ENCODE data around the gene ITIH4. TPM values are rescaled to one million over a fixed set of nuclear protein-coding genes. Genes with fewer than 3 reads are reported as not detected.

Gene ITIH4
- total RNA-seq, 1 experiment from 2014 or later = 0.80 TPM

DNA sequence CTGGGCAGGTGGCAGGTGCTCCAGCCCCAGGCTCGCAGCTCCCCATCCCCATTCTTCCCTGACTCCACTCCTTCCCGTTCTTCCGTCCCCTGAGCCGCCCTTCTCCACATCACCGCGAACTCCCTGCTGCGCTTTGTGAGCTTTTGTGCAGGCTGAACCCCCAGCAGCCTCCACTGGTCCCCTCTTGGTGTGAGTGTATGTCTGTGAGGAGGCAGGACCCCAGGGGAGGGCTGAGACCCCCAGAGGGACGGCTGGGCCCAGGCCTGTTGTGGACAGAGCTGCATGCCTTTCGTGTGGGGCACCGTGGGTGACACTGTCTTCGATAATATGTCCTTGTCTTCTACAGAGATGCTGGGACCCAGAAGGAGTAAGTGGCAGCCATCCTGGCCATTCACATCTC lies 43.2 kb downstream of the ITIH4 start:
- CTCF ChIA-PET = no interaction called here
- H3K27me3 ChIP-seq (ENCODE audit: low read length) = peaks cover 9% of the 10 kb centered on the region

DNA sequence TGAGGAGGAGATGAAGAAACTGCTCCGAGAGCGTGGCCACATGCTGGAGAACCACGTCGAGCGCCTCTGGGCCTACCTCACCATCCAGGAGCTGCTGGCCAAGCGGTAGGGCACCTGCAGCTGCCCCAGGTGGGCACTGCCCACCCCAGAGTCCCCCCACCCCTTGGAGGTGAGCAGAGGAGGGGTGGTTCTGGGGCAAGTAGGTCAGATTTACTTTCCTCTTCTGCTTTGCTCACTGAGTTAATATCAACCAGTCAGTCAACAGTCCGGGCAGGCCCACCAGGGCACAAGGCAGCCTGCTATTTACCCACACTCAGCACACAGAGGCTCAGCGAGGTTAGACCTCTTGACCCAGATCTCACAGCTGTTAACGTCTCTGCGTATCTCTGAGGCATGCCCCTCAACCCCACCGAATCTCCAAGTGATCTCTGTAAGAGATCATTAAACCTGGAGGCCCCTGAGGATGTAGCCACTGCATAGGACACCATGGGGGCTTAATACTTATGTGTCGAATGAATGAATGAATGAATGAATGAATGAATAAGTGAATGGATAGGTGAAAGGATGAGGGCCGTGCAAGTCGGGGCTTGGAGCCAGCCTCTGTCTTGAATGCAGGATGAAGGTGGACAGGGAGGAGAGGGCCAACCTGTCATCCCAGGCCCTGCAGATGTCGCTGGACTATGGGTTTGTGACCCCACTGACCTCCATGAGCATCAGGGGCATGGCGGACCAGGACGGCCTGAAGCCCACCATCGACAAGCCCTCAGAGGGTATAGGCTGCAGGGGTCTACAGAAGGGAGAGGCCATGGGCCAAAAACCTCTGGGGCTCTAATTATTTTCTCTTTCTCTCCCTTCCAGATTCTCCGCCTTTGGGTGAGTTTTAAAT lies 43.9 kb downstream of the ITIH4 start:
- no peak overlapping the region for H3K9ac ChIP-seq (ENCODE audit: low read length)
- no peak overlapping the region for H3K4me3 ChIP-seq (ENCODE audit: low read length)
- BruUV-seq (replicated peaks) = no TSS peak
- DNase-seq (no peak), ATAC-seq (no peak)
- peaks cover 16% of the 10 kb centered on the region for H3K27me3 ChIP-seq (ENCODE audit: low read length)
- H3K36me3 ChIP-seq (ENCODE audit: low read depth, low read length) = no peaks in the 10 kb centered on the region
- TF ChIP-seq EZH2phosphoT487 (IDR thresholded peaks at IDR 0.05; ENCODE audit: borderline replicate concordance, low read length) = no peak
- TF ChIP-seq, protein P1, sequence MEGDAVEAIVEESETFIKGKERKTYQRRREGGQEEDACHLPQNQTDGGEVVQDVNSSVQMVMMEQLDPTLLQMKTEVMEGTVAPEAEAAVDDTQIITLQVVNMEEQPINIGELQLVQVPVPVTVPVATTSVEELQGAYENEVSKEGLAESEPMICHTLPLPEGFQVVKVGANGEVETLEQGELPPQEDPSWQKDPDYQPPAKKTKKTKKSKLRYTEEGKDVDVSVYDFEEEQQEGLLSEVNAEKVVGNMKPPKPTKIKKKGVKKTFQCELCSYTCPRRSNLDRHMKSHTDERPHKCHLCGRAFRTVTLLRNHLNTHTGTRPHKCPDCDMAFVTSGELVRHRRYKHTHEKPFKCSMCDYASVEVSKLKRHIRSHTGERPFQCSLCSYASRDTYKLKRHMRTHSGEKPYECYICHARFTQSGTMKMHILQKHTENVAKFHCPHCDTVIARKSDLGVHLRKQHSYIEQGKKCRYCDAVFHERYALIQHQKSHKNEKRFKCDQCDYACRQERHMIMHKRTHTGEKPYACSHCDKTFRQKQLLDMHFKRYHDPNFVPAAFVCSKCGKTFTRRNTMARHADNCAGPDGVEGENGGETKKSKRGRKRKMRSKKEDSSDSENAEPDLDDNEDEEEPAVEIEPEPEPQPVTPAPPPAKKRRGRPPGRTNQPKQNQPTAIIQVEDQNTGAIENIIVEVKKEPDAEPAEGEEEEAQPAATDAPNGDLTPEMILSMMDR (conservative IDR thresholded peaks at IDR 0.05; ENCODE audit: low read depth, low read length) = no peak
- no peaks in the 10 kb centered on the region for H3K79me2 ChIP-seq (ENCODE audit: low read length)
- H3F3A ChIP-seq (ENCODE audit: low read length, unreplicated experiment) = no peaks in the 10 kb centered on the region
- no peaks in the 10 kb centered on the region for H3K4me1 ChIP-seq (ENCODE audit: insufficient read depth, low read length)
- no peaks in the 10 kb centered on the region for H4K20me1 ChIP-seq (ENCODE audit: low read length)
- H3K4me2 ChIP-seq (ENCODE audit: low read length) = no peak overlapping the region
- intact Hi-C loops (cut with micrococcal nuclease) = no loop called here
- H3K27ac ChIP-seq (ENCODE audit: low read length) = no peak overlapping the region
- CTCF ChIA-PET = no interaction called here
- POLR2A ChIA-PET (ENCODE audit: unreplicated experiment) = no interaction called here
- no peak overlapping the region for H2AFZ ChIP-seq (ENCODE audit: low read length)
- H3K9me3 ChIP-seq (ENCODE audit: low read length) = no peaks in the 10 kb centered on the region
- no peaks in the 10 kb centered on the region for H3K9me2 ChIP-seq (replicated peaks; ENCODE audit: low read length)

More for the DNA sequence above, 43.2 kb downstream of the ITIH4 start:
- no peaks in the 10 kb centered on the region for H3K36me3 ChIP-seq (ENCODE audit: low read depth, low read length)
- H3K4me1 ChIP-seq (ENCODE audit: insufficient read depth, low read length) = no peaks in the 10 kb centered on the region
- no peak overlapping the region for H3K27ac ChIP-seq (ENCODE audit: low read length)
- TF ChIP-seq, protein P1 (conservative IDR thresholded peaks at IDR 0.05; ENCODE audit: low read depth, low read length) = no peak
- H3K9ac ChIP-seq (ENCODE audit: low read length) = no peak overlapping the region
- ATAC-seq (no peak), DNase-seq (no peak)
- no peak overlapping the region for H3K4me3 ChIP-seq (ENCODE audit: low read length)
- H3K9me3 ChIP-seq (ENCODE audit: low read length) = no peaks in the 10 kb centered on the region
- H3K9me2 ChIP-seq (replicated peaks; ENCODE audit: low read length) = no peaks in the 10 kb centered on the region
- no peaks in the 10 kb centered on the region for H3K79me2 ChIP-seq (ENCODE audit: low read length)
- H2AFZ ChIP-seq (ENCODE audit: low read length) = no peak overlapping the region
- no TSS peak for BruUV-seq (replicated peaks)
- intact Hi-C loops (cut with micrococcal nuclease) = no loop called here
- POLR2A ChIA-PET (ENCODE audit: unreplicated experiment) = no interaction called here
- no peaks in the 10 kb centered on the region for H4K20me1 ChIP-seq (ENCODE audit: low read length)
- H3F3A ChIP-seq (ENCODE audit: low read length, unreplicated experiment) = no peaks in the 10 kb centered on the region
- no peak overlapping the region for H3K4me2 ChIP-seq (ENCODE audit: low read length)

DNA sequence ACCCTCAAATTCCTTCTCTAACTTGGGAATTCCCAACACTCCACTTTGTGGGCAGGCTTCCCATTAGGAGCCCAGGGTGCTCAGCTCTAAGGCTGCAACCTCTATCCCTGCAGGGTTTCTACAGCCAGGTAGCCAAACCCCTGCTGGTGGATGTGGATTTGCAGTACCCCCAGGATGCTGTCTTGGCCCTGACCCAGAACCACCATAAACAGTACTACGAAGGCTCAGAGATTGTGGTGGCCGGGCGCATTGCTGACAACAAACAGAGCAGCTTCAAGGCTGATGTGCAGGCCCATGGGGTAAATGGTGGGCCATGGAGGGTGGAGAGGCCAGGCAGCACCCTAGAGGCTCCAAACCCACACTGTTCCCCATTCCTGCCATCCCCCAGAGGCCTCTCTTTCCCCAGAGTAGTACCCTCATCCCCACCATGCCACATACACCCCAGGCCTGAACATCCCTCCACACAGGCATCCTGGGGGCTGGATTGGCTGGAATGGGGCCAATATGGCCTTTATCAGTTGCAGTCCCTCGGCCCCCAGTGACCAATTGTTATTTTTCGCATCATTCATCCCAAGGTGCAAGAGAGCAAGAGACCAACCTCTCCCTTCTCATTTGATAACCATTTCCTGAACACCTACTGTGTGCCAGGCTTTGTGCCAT lies 45.4 kb downstream of the ITIH4 start:
- Histone ChIP-seq H3K79me2 (ENCODE audit: low read length) (no peaks in the 10 kb centered on the region), H3K27me3 (ENCODE audit: low read length) (peaks cover 26% of the 10 kb centered on the region), H3F3A (ENCODE audit: low read length, unreplicated experiment) (no peaks in the 10 kb centered on the region), H3K9ac (ENCODE audit: low read length) (no peak overlapping the region), H3K4me3 (ENCODE audit: low read length) (no peak overlapping the region), H3K9me2 (replicated peaks; ENCODE audit: low read length) (no peaks in the 10 kb centered on the region), H3K4me2 (ENCODE audit: low read length) (no peak overlapping the region), H2AFZ (ENCODE audit: low read length) (no peak overlapping the region), H4K20me1 (ENCODE audit: low read length) (no peaks in the 10 kb centered on the region), H3K27ac (ENCODE audit: low read length) (no peak overlapping the region), H3K4me1 (ENCODE audit: insufficient read depth, low read length) (no peaks in the 10 kb centered on the region), H3K9me3 (ENCODE audit: low read length) (no peaks in the 10 kb centered on the region), H3K36me3 (ENCODE audit: low read depth, low read length) (no peaks in the 10 kb centered on the region)
- no TSS peak for BruUV-seq (replicated peaks)
- TF ChIP-seq EZH2phosphoT487 (IDR thresholded peaks at IDR 0.05; ENCODE audit: borderline replicate concordance, low read length) (no peak), EZH2 (IDR thresholded peaks at IDR 0.05; ENCODE audit: low read length, unreplicated experiment) (no peak)
- TF ChIP-seq, protein P1 (conservative IDR thresholded peaks at IDR 0.05; ENCODE audit: low read depth, low read length) = no peak
- intact Hi-C loops (cut with micrococcal nuclease) = no loop called here
- DNase-seq (no peak), ATAC-seq (no peak)
- CTCF ChIA-PET = no interaction called here
- POLR2A ChIA-PET (ENCODE audit: unreplicated experiment) = no interaction called here

All from PC-3 (cell line).